GM23338 (cell line): ENCODE measurements around the gene C15orf62. TPM values are rescaled to one million over a fixed set of nuclear protein-coding genes. Genes with fewer than 3 reads are reported as not detected.

Source experiments
- ATAC-seq: fragments of 200-7000 bp; cut with Tn5 transposase; 3 replicates; pipeline ENCODE4 v1.9.1; 2020
- DNase-seq: peaks from one replicate; pipeline ENCODE4 v3.0.0-alpha.2; 2015; ENCODE audit warnings: low spot score
- H2AFZ ChIP-seq: fragments of 200-600 bp; sonication (generic); 2 replicates; pipeline ENCODE4 v1.8.0; 2016; ENCODE audit warnings: antibody characterized with exemption, mild to moderate bottlenecking, moderate library complexity
- H3F3A ChIP-seq: fragments of 200-600 bp; sonication (generic); replicated peaks from 2 replicates; pipeline ENCODE4 v1.8.0; 2017; ENCODE audit warnings: antibody characterized with exemption, mixed run types, low read depth
- H3K27ac ChIP-seq: fragments of 200-600 bp; sonication (generic); 2 replicates; pipeline ENCODE4 v1.6.1; 2016; ENCODE audit warnings: low read depth
- H3K27me3 ChIP-seq: fragments of 200-600 bp; sonication (generic); 2 replicates; pipeline ENCODE4 v1.8.0; 2016; ENCODE audit warnings: mild to moderate bottlenecking, mixed run types, moderate library complexity; ENCODE audit not compliant: insufficient read depth
- H3K36me3 ChIP-seq: fragments of 200-600 bp; sonication (generic); 2 replicates; pipeline ENCODE4 v1.8.0; 2016; ENCODE audit warnings: mild to moderate bottlenecking; ENCODE audit not compliant: insufficient read depth
- H3K4me1 ChIP-seq: fragments of 200-600 bp; sonication (generic); 2 replicates; pipeline ENCODE4 v1.8.0; 2016; ENCODE audit warnings: mild to moderate bottlenecking, moderate library complexity; ENCODE audit not compliant: insufficient read depth
- H3K4me2 ChIP-seq: fragments of 200-600 bp; sonication (generic); 2 replicates; pipeline ENCODE4 v1.7.1; 2017; ENCODE audit warnings: mixed run types
- H3K4me3 ChIP-seq: fragments of 200-600 bp; sonication (generic); 2 replicates; pipeline ENCODE4 v1.6.1; 2016; ENCODE audit warnings: mixed run types
- H3K79me2 ChIP-seq: fragments of 200-600 bp; sonication (generic); replicated peaks from 2 replicates; pipeline ENCODE4 v1.8.0; 2017; ENCODE audit warnings: mild to moderate bottlenecking; ENCODE audit not compliant: insufficient read depth
- H3K9me2 ChIP-seq: fragments of 200-600 bp; sonication (generic); 2 replicates; pipeline ENCODE4 v1.8.0; 2017; ENCODE audit not compliant: insufficient read depth
- H4K20me1 ChIP-seq: fragments of 200-600 bp; sonication (generic); replicated peaks from 2 replicates; pipeline ENCODE4 v1.8.0; 2017; ENCODE audit warnings: mild to moderate bottlenecking; ENCODE audit not compliant: insufficient read depth
- H3K27ac Mint-ChIP-seq: 2 replicates; pipeline ENCODE4 v1.8.0; 2020; ENCODE audit warnings: inconsistent platforms, mild to moderate bottlenecking, moderate library complexity, mixed read lengths
- H3K27me3 Mint-ChIP-seq: 3 replicates; pipeline ENCODE4 v1.8.0; 2022; ENCODE audit warnings: low read depth, mild to moderate bottlenecking, moderate library complexity, mixed read lengths, inconsistent platforms; ENCODE audit not compliant: insufficient read depth, poor library complexity
- H3K36me3 Mint-ChIP-seq: 3 replicates; pipeline ENCODE4 v1.8.0; 2021; ENCODE audit warnings: low read depth, mild to moderate bottlenecking, inconsistent platforms, moderate library complexity, mixed read lengths
- H3K4me1 Mint-ChIP-seq: 3 replicates; pipeline ENCODE4 v1.8.0; 2020; ENCODE audit warnings: mild to moderate bottlenecking, inconsistent platforms, mixed read lengths
- H3K4me3 Mint-ChIP-seq: 3 replicates; pipeline ENCODE4 v1.8.0; 2021; ENCODE audit warnings: moderate library complexity, mild to moderate bottlenecking, inconsistent platforms, mixed read lengths
- H3K9me3 Mint-ChIP-seq: 3 replicates; pipeline ENCODE4 v1.8.0; 2020; ENCODE audit warnings: moderate library complexity, mild to moderate bottlenecking, inconsistent platforms, mixed read lengths
- JUNB ChIP-seq: IDR thresholded peaks from one replicate; pipeline ENCODE4 v1.6.1; 2016; ENCODE audit warnings: antibody characterized with exemption; ENCODE audit not compliant: unreplicated experiment
- ZNF114 ChIP-seq: fragments of 250-450 bp; sonication (Bioruptor Pico); IDR thresholded peaks from 2 replicates; pipeline ENCODE4 v1.5.0; 2020; ENCODE audit warnings: mild to moderate bottlenecking, moderate library complexity
- polyA plus RNA-seq: library from polyadenylated mRNA; unstranded; fragments of >200 nt; fragmentation: Nextera tagmentation; extraction: Ambion mirVana; gene quantifications from 2 replicates; pipeline ENCODE4 v1.2.1, GENCODE V29; 2016
- total RNA-seq: library from RNA; depleted of rRNA; stranded (reverse); fragments of >200 nt; shearing (Covaris generic); gene quantifications from 2 replicates; pipeline ENCODE4 v1.2.3, GENCODE V29; 2014
- TF ChIP-seq, protein P1 (sequence below): fragments of 250-450 bp; sonication (Bioruptor Pico); IDR thresholded peaks from 2 replicates; pipeline ENCODE4 v1.5.0; 2020; ENCODE audit warnings: mild to moderate bottlenecking, moderate library complexity
- TF ChIP-seq, protein P2 (sequence below), 2 experiments: fragments of 200-600 bp in 1 of 2; sonication (generic) in 1 of 2; conservative IDR thresholded peaks; 2 replicates each; pipeline versions ENCODE4 v1.5.1 to v1.6.1; 2016 to 2017; ENCODE audit warnings: antibody characterized with exemption in 2 of 2, low read depth in 2 of 2, mild to moderate bottlenecking in 2 of 2, moderate library complexity in 1 of 2

C15orf62 gene
- total and polyA plus RNA-seq, 2 experiments from 2014 or later: 0.16 to 0.80 TPM

DNA sequence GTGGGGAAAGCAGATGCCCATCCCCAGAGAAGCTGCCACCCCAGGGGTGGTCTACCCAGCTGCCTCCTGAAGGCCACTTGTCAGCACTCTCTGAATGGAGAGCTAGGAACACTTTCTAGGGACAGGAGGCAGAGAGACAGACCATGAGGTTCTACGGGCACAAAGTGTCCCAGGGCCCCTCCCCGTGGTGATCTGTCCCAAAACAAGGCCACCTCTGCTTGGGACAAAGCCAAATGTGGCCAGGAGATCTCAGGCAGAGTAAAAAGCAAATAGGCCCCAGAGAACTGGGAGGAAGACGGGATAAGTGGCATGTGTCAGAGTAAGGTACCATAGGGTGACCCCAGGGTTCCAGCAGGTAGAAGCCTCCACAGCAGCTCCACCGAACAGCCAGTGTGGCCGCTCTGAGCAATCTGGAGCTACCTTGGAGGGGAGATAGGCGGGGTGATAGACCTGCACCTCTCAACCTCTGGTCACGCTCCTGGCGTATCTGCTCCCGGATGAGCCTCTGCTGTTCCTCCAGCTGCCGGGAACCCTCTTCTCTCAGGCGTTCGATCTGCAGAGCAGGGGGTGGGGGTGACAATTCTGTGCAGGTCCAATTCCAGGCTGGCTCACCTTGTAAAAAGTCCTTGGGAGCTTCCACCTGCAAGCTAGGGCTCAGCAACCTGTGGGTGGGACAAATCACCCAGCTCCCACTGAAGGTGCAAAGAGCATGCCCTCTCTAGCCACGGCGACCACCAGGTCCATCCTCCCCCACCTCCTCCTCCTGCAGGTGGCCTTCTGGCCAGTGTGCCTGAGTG, 6.2 kb downstream of the C15orf62 start (continued):
- TF ChIP-seq, protein P1, sequence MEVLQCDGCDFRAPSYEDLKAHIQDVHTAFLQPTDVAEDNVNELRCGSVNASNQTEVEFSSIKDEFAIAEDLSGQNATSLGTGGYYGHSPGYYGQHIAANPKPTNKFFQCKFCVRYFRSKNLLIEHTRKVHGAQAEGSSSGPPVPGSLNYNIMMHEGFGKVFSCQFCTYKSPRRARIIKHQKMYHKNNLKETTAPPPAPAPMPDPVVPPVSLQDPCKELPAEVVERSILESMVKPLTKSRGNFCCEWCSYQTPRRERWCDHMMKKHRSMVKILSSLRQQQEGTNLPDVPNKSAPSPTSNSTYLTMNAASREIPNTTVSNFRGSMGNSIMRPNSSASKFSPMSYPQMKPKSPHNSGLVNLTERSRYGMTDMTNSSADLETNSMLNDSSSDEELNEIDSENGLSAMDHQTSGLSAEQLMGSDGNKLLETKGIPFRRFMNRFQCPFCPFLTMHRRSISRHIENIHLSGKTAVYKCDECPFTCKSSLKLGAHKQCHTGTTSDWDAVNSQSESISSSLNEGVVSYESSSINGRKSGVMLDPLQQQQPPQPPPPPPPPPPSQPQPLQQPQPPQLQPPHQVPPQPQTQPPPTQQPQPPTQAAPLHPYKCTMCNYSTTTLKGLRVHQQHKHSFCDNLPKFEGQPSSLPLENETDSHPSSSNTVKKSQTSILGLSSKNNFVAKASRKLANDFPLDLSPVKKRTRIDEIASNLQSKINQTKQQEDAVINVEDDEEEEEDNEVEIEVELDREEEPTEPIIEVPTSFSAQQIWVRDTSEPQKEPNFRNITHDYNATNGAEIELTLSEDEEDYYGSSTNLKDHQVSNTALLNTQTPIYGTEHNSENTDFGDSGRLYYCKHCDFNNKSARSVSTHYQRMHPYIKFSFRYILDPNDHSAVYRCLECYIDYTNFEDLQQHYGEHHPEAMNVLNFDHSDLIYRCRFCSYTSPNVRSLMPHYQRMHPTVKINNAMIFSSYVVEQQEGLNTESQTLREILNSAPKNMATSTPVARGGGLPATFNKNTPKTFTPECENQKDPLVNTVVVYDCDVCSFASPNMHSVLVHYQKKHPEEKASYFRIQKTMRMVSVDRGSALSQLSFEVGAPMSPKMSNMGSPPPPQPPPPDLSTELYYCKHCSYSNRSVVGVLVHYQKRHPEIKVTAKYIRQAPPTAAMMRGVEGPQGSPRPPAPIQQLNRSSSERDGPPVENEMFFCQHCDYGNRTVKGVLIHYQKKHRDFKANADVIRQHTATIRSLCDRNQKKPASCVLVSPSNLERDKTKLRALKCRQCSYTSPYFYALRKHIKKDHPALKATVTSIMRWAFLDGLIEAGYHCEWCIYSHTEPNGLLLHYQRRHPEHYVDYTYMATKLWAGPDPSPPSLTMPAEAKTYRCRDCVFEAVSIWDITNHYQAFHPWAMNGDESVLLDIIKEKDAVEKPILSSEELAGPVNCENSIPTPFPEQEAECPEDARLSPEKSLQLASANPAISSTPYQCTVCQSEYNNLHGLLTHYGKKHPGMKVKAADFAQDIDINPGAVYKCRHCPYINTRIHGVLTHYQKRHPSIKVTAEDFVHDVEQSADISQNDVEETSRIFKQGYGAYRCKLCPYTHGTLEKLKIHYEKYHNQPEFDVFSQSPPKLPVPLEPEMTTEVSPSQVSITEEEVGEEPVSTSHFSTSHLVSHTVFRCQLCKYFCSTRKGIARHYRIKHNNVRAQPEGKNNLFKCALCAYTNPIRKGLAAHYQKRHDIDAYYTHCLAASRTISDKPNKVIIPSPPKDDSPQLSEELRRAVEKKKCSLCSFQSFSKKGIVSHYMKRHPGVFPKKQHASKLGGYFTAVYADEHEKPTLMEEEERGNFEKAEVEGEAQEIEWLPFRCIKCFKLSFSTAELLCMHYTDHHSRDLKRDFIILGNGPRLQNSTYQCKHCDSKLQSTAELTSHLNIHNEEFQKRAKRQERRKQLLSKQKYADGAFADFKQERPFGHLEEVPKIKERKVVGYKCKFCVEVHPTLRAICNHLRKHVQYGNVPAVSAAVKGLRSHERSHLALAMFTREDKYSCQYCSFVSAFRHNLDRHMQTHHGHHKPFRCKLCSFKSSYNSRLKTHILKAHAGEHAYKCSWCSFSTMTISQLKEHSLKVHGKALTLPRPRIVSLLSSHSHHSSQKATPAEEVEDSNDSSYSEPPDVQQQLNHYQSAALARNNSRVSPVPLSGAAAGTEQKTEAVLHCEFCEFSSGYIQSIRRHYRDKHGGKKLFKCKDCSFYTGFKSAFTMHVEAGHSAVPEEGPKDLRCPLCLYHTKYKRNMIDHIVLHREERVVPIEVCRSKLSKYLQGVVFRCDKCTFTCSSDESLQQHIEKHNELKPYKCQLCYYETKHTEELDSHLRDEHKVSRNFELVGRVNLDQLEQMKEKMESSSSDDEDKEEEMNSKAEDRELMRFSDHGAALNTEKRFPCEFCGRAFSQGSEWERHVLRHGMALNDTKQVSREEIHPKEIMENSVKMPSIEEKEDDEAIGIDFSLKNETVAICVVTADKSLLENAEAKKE: no peak

DNA sequence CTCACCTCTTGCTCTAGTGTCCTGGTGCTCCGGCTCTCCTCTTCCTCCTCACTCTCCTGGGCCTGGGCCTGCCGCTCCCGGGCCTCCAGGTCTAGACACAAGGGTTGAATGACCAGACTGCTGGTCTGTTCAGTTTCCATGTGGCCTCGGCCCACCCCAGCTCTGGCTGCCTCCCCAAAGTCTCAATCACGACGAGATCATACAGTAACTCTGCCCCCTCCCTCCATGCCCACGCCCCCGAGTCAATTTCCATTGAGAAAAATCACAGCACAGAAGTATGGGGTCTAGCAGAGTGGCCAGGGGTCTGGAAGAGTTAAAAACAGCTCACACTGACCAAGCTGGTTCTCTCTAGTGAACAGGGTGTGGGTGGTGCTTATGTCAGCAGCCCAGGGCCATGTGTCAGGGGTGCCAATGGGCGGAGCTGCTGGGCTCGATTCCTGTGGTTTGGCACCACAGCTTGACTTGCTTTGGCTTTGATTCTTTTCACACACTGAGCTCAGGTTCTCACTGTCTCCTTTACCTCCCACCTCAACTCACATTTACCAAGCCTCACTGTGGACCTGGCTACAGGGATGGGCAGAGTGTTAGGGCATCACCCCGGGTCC, 6.9 kb downstream of the C15orf62 start:
- no peaks in the 10 kb centered on the region for H3K79me2 ChIP-seq
- no peaks in the 10 kb centered on the region for H3F3A ChIP-seq
- no peak overlapping the region for H2AFZ ChIP-seq
- H3K9me3 Mint-ChIP-seq: no peaks in the 10 kb centered on the region
- peaks cover 35% of the 10 kb centered on the region for H3K36me3 Mint-ChIP-seq
- peaks cover 6% of the 10 kb centered on the region for H3K27me3 Mint-ChIP-seq
- no peak overlapping the region for H3K4me2 ChIP-seq
- ATAC-seq: no peak
- DNase-seq: no peak
- no peaks in the 10 kb centered on the region for H3K4me1 ChIP-seq
- H3K36me3 ChIP-seq: peaks cover 4% of the 10 kb centered on the region
- no peaks in the 10 kb centered on the region for H4K20me1 ChIP-seq
- H3K4me1 Mint-ChIP-seq: no peaks in the 10 kb centered on the region
- H3K4me3 Mint-ChIP-seq: no peak overlapping the region; the same call in 2 of the 3 replicates
- no peaks in the 10 kb centered on the region for H3K9me2 ChIP-seq
- H3K27ac ChIP-seq: no peak overlapping the region
- H3K27me3 ChIP-seq: no peaks in the 10 kb centered on the region
- TF ChIP-seq ZNF114 (CRISPR knock-in tag) (no peak), JUNB (no peak)
- TF ChIP-seq, protein P2, sequence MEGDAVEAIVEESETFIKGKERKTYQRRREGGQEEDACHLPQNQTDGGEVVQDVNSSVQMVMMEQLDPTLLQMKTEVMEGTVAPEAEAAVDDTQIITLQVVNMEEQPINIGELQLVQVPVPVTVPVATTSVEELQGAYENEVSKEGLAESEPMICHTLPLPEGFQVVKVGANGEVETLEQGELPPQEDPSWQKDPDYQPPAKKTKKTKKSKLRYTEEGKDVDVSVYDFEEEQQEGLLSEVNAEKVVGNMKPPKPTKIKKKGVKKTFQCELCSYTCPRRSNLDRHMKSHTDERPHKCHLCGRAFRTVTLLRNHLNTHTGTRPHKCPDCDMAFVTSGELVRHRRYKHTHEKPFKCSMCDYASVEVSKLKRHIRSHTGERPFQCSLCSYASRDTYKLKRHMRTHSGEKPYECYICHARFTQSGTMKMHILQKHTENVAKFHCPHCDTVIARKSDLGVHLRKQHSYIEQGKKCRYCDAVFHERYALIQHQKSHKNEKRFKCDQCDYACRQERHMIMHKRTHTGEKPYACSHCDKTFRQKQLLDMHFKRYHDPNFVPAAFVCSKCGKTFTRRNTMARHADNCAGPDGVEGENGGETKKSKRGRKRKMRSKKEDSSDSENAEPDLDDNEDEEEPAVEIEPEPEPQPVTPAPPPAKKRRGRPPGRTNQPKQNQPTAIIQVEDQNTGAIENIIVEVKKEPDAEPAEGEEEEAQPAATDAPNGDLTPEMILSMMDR (conservative IDR thresholded peaks at IDR 0.05; ENCODE audit: low read depth in 2 of 2): no peak
- H3K4me3 ChIP-seq: no peak overlapping the region
- H3K27ac Mint-ChIP-seq: no peak overlapping the region
